Tibial nerve (tissue), 4 donors: Measurements from ENCODE around the gene CKS1B.

ENCODE experiments used
- EP300 ChIP-seq, 2 donors: sonication (generic); formaldehyde crosslinking; IDR thresholded peaks; one replicate each; pipeline ENCODE4 v1.6.1; 2017; ENCODE audit warnings: antibody characterized with exemption in 2 of 2, mild to moderate bottlenecking in 1 of 2
- POLR2A ChIP-seq, 2 donors: fragments of 450-650 bp; IDR thresholded peaks; one replicate each; pipeline ENCODE4 v1.6.1; 2017; ENCODE audit warnings: antibody characterized with exemption in 2 of 2, mild to moderate bottlenecking in 2 of 2, moderate library complexity in 2 of 2
- TF ChIP-seq, protein P1 (sequence below), 5 experiments: fragments of 200-600 bp in 3 of 5; fragments of 450-650 bp in 2 of 5; sonication (generic) in 3 of 5; IDR thresholded peaks; one replicate each; pipeline ENCODE4 v1.5.1; 2016 to 2019; ENCODE audit warnings: antibody characterized with exemption in 5 of 5, mild to moderate bottlenecking in 3 of 5, moderate library complexity in 2 of 5

DNA sequence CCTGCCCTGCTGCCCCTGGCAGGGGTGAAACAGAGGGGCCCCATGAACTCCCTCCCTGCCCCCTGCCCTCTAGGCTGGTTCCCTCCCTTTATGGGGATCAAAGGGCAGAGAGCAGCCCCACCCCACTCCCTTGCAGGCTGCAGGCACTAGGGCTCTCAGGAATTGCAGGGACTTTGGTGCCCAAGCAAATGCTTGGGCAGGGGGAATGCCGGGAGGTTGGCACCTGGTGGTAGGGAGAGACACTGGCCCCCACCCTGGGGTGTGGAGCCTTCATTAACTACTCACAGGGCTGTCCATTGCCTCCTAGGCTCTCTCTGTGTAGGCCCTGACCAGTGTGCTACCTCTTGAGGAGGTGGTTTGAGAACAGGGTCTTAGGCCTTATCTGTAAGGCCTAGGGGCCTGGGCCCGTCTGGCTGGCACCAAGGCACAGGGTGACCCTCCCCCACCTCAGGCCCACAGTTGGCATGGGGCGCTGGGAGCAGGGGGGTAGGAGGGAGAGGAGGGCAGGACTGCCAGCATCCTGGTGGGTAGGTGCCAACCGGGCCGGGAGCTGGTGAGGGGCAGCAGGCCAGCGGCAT is 32.9 kb downstream of the CKS1B start:
- TF ChIP-seq, protein P1, sequence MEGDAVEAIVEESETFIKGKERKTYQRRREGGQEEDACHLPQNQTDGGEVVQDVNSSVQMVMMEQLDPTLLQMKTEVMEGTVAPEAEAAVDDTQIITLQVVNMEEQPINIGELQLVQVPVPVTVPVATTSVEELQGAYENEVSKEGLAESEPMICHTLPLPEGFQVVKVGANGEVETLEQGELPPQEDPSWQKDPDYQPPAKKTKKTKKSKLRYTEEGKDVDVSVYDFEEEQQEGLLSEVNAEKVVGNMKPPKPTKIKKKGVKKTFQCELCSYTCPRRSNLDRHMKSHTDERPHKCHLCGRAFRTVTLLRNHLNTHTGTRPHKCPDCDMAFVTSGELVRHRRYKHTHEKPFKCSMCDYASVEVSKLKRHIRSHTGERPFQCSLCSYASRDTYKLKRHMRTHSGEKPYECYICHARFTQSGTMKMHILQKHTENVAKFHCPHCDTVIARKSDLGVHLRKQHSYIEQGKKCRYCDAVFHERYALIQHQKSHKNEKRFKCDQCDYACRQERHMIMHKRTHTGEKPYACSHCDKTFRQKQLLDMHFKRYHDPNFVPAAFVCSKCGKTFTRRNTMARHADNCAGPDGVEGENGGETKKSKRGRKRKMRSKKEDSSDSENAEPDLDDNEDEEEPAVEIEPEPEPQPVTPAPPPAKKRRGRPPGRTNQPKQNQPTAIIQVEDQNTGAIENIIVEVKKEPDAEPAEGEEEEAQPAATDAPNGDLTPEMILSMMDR (IDR thresholded peaks at IDR 0.05): no peak
- TF ChIP-seq EP300 (IDR thresholded peaks at IDR 0.05) (no peak), POLR2A (IDR thresholded peaks at IDR 0.05) (no peak)
